Neuron (in vitro differentiated cells): ENCODE measurements around the gene SAMD4B.

Experiments used
- H2AFZ ChIP-seq: one replicate; pipeline ENCODE4 v1.6.1; 2013; ENCODE audit warnings: low read depth, mild to moderate bottlenecking, inconsistent platforms, low read length, moderate library complexity
- H3K27me3 ChIP-seq: one replicate; pipeline ENCODE4 v1.6.1; 2013; ENCODE audit warnings: low read length; ENCODE audit not compliant: insufficient read depth
- H3K36me3 ChIP-seq: one replicate; pipeline ENCODE4 v1.6.1; 2013; ENCODE audit warnings: low read length; ENCODE audit not compliant: insufficient read depth
- H3K4me1 ChIP-seq: one replicate; pipeline ENCODE4 v1.6.1; 2013; ENCODE audit warnings: low read length; ENCODE audit not compliant: insufficient read depth
- H3K4me3 ChIP-seq: 2 replicates; pipeline ENCODE4 v1.5.1; 2013; ENCODE audit warnings: mild to moderate bottlenecking, low read length, moderate library complexity
- H3K9me3 ChIP-seq: one replicate; pipeline ENCODE4 v1.6.1; 2013; ENCODE audit warnings: low read length

SAMD4B gene

GRCh38 chr19:39352381-39353255 is 10.4 kb downstream of the SAMD4B start:
- no peak overlapping the region for H3K4me3 ChIP-seq
- no peaks in the 10 kb centered on the region for H3K9me3 ChIP-seq
- H2AFZ ChIP-seq: no peak overlapping the region
- no peaks in the 10 kb centered on the region for H3K4me1 ChIP-seq
- no peaks in the 10 kb centered on the region for H3K27me3 ChIP-seq
- peaks cover 82% of the 10 kb centered on the region for H3K36me3 ChIP-seq

- Histone ChIP-seq H3K4me3 (no peak overlapping the region), H3K9me3 (no peaks in the 10 kb centered on the region), H3K36me3 (peaks cover 83% of the 10 kb centered on the region), H3K4me1 (no peaks in the 10 kb centered on the region), H2AFZ (no peak overlapping the region), H3K27me3 (no peaks in the 10 kb centered on the region)
These were observed 13.0 kb downstream of the SAMD4B start for GRCh38 chr19:39355253-39355652.

DNA sequence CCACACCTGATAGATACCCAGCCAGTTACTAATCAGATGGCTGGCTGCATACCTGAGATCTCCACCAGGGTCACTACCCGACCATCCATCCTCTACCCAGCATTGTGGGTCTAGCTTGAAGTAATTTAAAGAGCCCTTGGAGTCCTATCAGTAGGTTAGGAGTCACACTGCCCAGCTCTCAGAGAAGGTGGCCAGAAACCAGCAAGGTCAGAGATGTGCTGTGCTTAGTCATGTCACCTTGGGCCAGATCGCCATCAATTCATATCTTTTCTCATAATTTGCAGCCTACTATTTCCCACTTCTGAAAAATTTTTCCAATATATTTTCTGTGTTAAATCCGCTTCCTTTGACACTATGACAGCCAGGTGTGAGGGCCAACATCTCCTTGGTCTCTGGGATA is 13.9 kb downstream of the SAMD4B start:
- Histone ChIP-seq H2AFZ (no peak overlapping the region), H3K36me3 (peaks cover 91% of the 10 kb centered on the region), H3K4me3 (no peak overlapping the region), H3K4me1 (no peaks in the 10 kb centered on the region), H3K9me3 (no peaks in the 10 kb centered on the region), H3K27me3 (no peaks in the 10 kb centered on the region)

- H3K9me3 ChIP-seq: no peaks in the 10 kb centered on the region
These were observed 14.4 kb downstream of the SAMD4B start for GRCh38 chr19:39356647-39357046.

GRCh38 chr19:39359026-39359425 is 16.8 kb downstream of the SAMD4B start:
- H3K4me1 ChIP-seq: no peaks in the 10 kb centered on the region
- no peak overlapping the region for H2AFZ ChIP-seq
- no peak overlapping the region for H3K4me3 ChIP-seq
- H3K36me3 ChIP-seq: peaks cover 87% of the 10 kb centered on the region
- no peaks in the 10 kb centered on the region for H3K27me3 ChIP-seq
- no peaks in the 10 kb centered on the region for H3K9me3 ChIP-seq

More at GRCh38 chr19:39356647-39357046, 14.4 kb downstream of the SAMD4B start:
- Histone ChIP-seq H3K4me3 (no peak overlapping the region), H2AFZ (no peak overlapping the region), H3K27me3 (no peaks in the 10 kb centered on the region), H3K4me1 (no peaks in the 10 kb centered on the region), H3K36me3 (peaks cover 86% of the 10 kb centered on the region)

DNA sequence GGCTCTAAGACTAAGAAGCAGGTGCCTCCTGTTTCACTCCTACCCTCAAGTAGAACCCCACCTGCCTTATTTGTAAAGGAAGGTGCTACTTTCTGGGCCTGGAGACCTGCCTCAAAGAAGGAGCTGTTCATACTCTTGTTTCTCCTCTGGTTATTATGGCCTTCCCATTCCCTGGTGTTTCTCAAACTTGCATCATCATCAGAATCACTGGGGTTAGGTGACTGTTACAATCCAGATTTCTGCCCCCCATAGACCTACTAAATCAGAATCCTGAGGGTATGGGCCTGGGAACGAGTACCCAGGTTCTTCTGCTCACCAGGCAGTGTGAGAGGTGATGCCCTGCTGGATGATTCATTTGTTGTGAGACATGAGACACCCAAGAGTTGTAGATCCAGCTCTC is 18.4 kb downstream of the SAMD4B start:
- Histone ChIP-seq H3K4me3 (no peak overlapping the region), H2AFZ (no peak overlapping the region), H3K36me3 (peaks cover 83% of the 10 kb centered on the region), H3K27me3 (no peaks in the 10 kb centered on the region), H3K9me3 (no peaks in the 10 kb centered on the region), H3K4me1 (no peaks in the 10 kb centered on the region)

- no peak overlapping the region for H2AFZ ChIP-seq
- peaks cover 73% of the 10 kb centered on the region for H3K36me3 ChIP-seq
- no peaks in the 10 kb centered on the region for H3K9me3 ChIP-seq
- no peaks in the 10 kb centered on the region for H3K27me3 ChIP-seq
- H3K4me3 ChIP-seq: no peak overlapping the region
- no peaks in the 10 kb centered on the region for H3K4me1 ChIP-seq
These were observed 20.7 kb downstream of the SAMD4B start for GRCh38 chr19:39362682-39363657.

DNA sequence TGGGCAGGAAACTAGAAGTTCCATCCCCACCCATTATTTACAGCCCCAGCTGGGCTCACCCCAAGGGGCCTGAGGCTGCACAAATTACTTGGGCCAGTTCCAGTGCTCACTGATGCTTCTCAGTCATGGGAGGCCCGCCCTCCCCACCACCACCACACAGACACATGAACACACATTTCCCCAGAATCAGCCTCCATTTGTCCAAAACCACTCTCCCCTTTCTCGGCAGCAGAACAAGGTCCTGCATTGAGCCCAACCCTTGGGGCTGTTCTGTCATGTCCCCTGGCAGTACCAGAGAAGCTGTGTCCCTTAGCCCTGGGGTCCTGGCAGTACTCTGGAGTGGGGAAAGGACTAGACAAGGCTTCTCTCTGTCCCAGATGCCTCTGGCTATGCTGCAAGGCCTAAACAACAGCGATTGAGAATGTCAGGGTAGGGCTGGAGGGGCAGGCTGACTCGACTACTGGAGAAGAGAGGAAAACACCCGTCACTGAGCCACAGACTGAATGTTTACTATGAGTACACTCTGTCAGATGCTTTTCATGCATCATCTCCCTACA is 21.8 kb downstream of the SAMD4B start:
- no peaks in the 10 kb centered on the region for H3K4me1 ChIP-seq
- H3K27me3 ChIP-seq: no peaks in the 10 kb centered on the region
- peaks cover 71% of the 10 kb centered on the region for H3K36me3 ChIP-seq
- H2AFZ ChIP-seq: no peak overlapping the region
- no peak overlapping the region for H3K4me3 ChIP-seq
- H3K9me3 ChIP-seq: no peaks in the 10 kb centered on the region

DNA sequence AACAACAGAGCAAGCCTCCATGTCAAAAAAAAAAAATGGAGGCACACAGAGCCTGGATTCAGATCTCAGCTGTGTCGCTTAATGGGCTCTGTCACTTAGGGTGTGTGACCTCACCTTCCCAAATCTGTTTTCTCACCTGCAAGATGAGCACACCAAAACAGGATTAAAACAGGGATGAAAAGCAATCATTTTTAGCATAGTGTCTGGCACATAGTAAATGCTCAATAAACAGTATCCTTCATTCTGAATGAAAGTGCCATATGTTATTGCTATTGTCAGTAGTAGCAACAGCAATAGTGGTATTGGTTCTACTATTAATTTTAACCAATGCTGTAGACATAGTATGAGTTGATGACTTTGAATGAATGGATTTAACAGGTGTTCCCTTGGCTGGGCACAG is 23.3 kb downstream of the SAMD4B start:
- Histone ChIP-seq H3K36me3 (peaks cover 74% of the 10 kb centered on the region), H2AFZ (no peak overlapping the region)

GRCh38 chr19:39369200-39369599 is 27.0 kb downstream of the SAMD4B start:
- Histone ChIP-seq H3K36me3 (peaks cover 72% of the 10 kb centered on the region), H3K9me3 (no peaks in the 10 kb centered on the region), H2AFZ (no peak overlapping the region), H3K27me3 (no peaks in the 10 kb centered on the region), H3K4me1 (no peaks in the 10 kb centered on the region), H3K4me3 (no peak overlapping the region)

More for the DNA sequence above, 23.3 kb downstream of the SAMD4B start:
- H3K9me3 ChIP-seq: no peaks in the 10 kb centered on the region
- no peak overlapping the region for H3K4me3 ChIP-seq
- no peaks in the 10 kb centered on the region for H3K4me1 ChIP-seq
- no peaks in the 10 kb centered on the region for H3K27me3 ChIP-seq

DNA sequence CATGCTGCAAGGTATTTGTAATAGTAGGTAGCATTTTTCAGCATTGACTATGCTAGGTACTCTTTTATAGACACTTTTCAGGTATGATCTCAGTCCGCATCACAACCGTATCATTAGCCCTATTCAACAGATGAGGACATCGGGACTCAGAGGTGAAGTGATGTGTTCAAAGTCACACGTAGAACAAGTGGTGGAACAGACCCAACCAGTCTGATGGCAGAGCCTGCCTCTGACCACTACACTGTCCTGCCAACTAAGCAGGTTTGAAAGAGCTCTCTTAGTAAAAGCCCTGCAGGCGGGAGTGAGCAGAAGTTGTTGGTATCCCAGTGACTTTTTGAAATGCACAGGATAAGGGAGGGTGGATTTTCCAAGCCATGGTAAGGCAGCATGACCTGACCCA is 28.5 kb downstream of the SAMD4B start:
- Histone ChIP-seq H2AFZ (no peak overlapping the region), H3K9me3 (no peaks in the 10 kb centered on the region), H3K27me3 (no peaks in the 10 kb centered on the region), H3K36me3 (peaks cover 72% of the 10 kb centered on the region), H3K4me3 (no peak overlapping the region), H3K4me1 (no peaks in the 10 kb centered on the region)

GRCh38 chr19:39372047-39372802 is 30.0 kb downstream of the SAMD4B start:
- Histone ChIP-seq H3K36me3 (peaks cover 78% of the 10 kb centered on the region), H3K4me3 (no peak overlapping the region), H2AFZ (no peak overlapping the region), H3K4me1 (no peaks in the 10 kb centered on the region), H3K9me3 (no peaks in the 10 kb centered on the region), H3K27me3 (no peaks in the 10 kb centered on the region)
